GM21423 (cell line): ENCODE measurements around the gene AQP2.

Experiments
- ATAC-seq: cut with Tn5 transposase; IDR thresholded peaks from one replicate; pipeline ENCODE4 v1.9.1; 2021; ENCODE audit warnings: mild to moderate bottlenecking, moderate library complexity; ENCODE audit not compliant: unreplicated experiment

AQP2 gene

GRCh38 chr12:49939707-49940106, 10.8 kb upstream of the AQP2 start:
- ATAC-seq: no peak

- no peak for ATAC-seq
Measured at GRCh38 chr12:49941556-49942511, 8.7 kb upstream of the AQP2 start.

GRCh38 chr12:49942512-49942893, 8.0 kb upstream of the AQP2 start:
- no peak for ATAC-seq

GRCh38 chr12:49942921-49943624, 7.5 kb upstream of the AQP2 start:
- ATAC-seq: no peak

GRCh38 chr12:49943625-49943960, 6.9 kb upstream of the AQP2 start:
- ATAC-seq: no peak

GRCh38 chr12:49944046-49944445, 6.5 kb upstream of the AQP2 start:
- ATAC-seq: no peak

- no peak for ATAC-seq
Measured at GRCh38 chr12:49944718-49945117, 5.8 kb upstream of the AQP2 start.

- peak; percentile 85 for ATAC-seq
Measured at GRCh38 chr12:49945394-49946080, 5.0 kb upstream of the AQP2 start.

- ATAC-seq: no peak
Measured at GRCh38 chr12:49946086-49946485, 4.5 kb upstream of the AQP2 start.

- no peak for ATAC-seq
Measured at GRCh38 chr12:49946497-49946896, 4.0 kb upstream of the AQP2 start.

GRCh38 chr12:49947593-49948226, 2.8 kb upstream of the AQP2 start:
- ATAC-seq: no peak

- ATAC-seq: no peak
Measured at GRCh38 chr12:49948866-49949845, 1.4 kb upstream of the AQP2 start.

GRCh38 chr12:49949866-49950265, 671 bp upstream of the AQP2 start:
- no peak for ATAC-seq

- ATAC-seq: no peak
Measured at GRCh38 chr12:49951411-49952240, 1.1 kb downstream of the AQP2 start.

GRCh38 chr12:49952391-49953055, 2.0 kb downstream of the AQP2 start:
- no peak for ATAC-seq

GRCh38 chr12:49953151-49953550, 2.6 kb downstream of the AQP2 start:
- no peak for ATAC-seq

GRCh38 chr12:49953961-49954846, 3.7 kb downstream of the AQP2 start:
- ATAC-seq: no peak
